A375 (cell line): ENCODE measurements around the gene VAMP7. TPM values are rescaled to one million over a fixed set of nuclear protein-coding genes. Genes with fewer than 3 reads are reported as not detected.

Experiments
- small RNA-seq: library from RNA; depleted of rRNA; stranded (forward); fragments of <200 nt; gene quantifications from one replicate; pipeline ENCODE3, GENCODE V24; 2014
- total RNA-seq: library from RNA; depleted of rRNA; stranded (reverse); fragments of >200 nt; shearing (Covaris generic); gene quantifications from 2 replicates; pipeline ENCODE4 v1.2.3, GENCODE V29; 2014; rRNA removed

VAMP7 gene
- 21.2 and 24.1 TPM in 2 replicates for total RNA-seq

GRCh38 chrX:155881158-155881993 lies at the start of gene VAMP7:
Gene VAMP7, plus strand, starts transcription at chrX:155881345. Its CDS starts 8,122 bp downstream, at chrX:155889467.

Small RNA genes within 50 kb of the gene (small RNA-seq; reads per million reads assigned to genes)
- not detected for gene DPH3P2

Other genes with a start within 250 kb of the VAMP7 start
- gene IL9R, start 116.4 kb downstream of the VAMP7 start, total RNA-seq, result 0.11 and 0.16 TPM in 2 replicates